Activated T-helper 17 cell treated with anti-CD3 and anti-CD28 coated beads, Interleukin-2, amount 50 U/mL, for 72 hours (primary cell): Measurements from ENCODE around the gene PRPF8. TPM values are rescaled to one million over a fixed set of nuclear protein-coding genes. Genes with fewer than 3 reads are reported as not detected.

Experiments
- ATAC-seq: fragments of 150-1000 bp; cut with Tn5 transposase; replicated peaks from 2 replicates; pipeline ENCODE4 v1.10.0; 2021; ENCODE audit warnings: mild to moderate bottlenecking, moderate library complexity
- H3K27ac Mint-ChIP-seq: one replicate; pipeline ENCODE4 v1.8.0; 2022; ENCODE audit warnings: mixed read lengths
- H3K27me3 Mint-ChIP-seq: one replicate; pipeline ENCODE4 v1.8.0; 2022; ENCODE audit warnings: mixed read lengths
- H3K36me3 Mint-ChIP-seq: one replicate; pipeline ENCODE4 v1.8.0; 2022; ENCODE audit warnings: low read depth, mild to moderate bottlenecking, mixed read lengths
- H3K4me1 Mint-ChIP-seq: one replicate; pipeline ENCODE4 v1.8.0; 2022; ENCODE audit warnings: mixed read lengths
- H3K4me3 Mint-ChIP-seq: one replicate; pipeline ENCODE4 v1.8.0; 2022; ENCODE audit warnings: mild to moderate bottlenecking, mixed read lengths
- H3K9me3 Mint-ChIP-seq: one replicate; pipeline ENCODE4 v1.8.0; 2022; ENCODE audit warnings: mixed read lengths
- total RNA-seq, 2 donors: library from RNA; stranded (reverse); gene quantifications; one replicate each; pipeline ENCODE4 v1.2.3, GENCODE V29; 2022

Gene PRPF8
- total RNA-seq: 100 to 1,000 TPM; 353 to 426 TPM

DNA sequence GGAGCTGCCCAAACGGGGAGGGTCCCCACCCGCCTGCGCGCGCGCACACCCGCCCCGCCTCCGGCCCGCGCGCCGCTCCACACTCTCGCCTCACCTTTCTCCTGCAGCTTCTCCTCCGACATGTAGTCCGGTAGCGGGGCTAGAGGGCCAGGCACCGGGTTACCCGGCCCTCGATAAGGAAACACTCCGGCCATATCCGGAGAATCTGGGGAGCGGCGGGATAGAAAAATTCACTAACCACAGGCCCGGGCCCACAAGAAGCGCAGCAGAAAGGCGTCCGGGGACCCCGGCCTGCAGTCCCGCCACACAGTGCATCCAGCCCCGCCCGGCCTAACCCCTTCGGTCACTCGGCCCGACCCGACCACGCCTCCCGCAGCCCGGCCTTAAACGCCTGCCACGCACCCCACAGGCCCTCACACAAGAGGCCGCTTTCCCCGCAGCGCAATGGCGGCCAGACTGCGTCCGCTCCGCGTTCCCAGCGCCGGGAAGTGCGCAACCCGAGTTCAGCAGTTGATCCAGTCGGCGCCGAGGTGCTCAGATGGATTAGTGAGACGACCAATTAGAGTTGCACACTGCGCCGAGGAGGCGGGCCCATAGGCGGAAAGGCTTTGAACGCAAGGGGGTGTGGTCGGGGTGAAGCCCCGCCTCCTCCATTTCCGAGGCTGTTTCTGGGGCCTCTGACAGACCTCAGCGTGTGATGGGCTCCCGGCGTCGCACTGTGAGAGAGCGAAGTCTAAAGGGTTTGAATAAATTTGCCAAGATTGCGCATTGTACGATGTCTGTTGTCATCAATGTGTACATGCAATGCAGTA is at the start of gene PRPF8:
TSS of gene PRPF8 (minus strand) at position 490 of the 812 bp plus-strand sequence. CDS start at position 194, 296 bp downstream.
- Mint-ChIP-seq H3K36me3 (peaks cover 54% of the 10 kb centered on the region), H3K4me1 (peaks cover 28% of the 10 kb centered on the region), H3K9me3 (no peaks in the 10 kb centered on the region), H3K4me3 (peak within 1 kb of the TSS; percentile 97), H3K27me3 (no peaks in the 10 kb centered on the region), H3K27ac (peak within 1 kb of the TSS; percentile 99)
- ATAC-seq: peak; percentile 100

DNA sequence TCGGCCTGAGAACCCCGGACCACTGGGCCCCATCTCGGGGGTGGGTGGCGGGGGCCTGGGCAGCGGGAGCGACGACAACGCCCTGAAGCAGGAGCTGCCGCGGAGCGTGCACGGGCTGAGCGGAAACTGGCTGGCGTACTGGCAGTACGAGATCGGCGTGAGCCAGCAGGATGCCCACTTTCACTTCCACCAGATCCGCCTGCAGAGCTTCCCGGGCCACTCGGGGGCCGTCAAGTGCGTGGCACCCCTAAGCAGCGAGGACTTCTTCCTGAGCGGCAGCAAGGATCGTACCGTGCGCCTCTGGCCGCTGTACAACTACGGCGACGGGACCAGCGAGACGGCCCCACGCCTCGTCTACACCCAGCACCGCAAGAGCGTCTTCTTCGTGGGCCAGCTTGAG is 49.1 kb upstream of the PRPF8 start:
- peaks cover 14% of the 10 kb centered on the region for H3K4me1 Mint-ChIP-seq
- H3K9me3 Mint-ChIP-seq: no peaks in the 10 kb centered on the region
- no peak overlapping the region for H3K4me3 Mint-ChIP-seq
- ATAC-seq: no peak
- peaks cover 20% of the 10 kb centered on the region for H3K36me3 Mint-ChIP-seq
- H3K27ac Mint-ChIP-seq: no peak overlapping the region
- no peaks in the 10 kb centered on the region for H3K27me3 Mint-ChIP-seq

DNA sequence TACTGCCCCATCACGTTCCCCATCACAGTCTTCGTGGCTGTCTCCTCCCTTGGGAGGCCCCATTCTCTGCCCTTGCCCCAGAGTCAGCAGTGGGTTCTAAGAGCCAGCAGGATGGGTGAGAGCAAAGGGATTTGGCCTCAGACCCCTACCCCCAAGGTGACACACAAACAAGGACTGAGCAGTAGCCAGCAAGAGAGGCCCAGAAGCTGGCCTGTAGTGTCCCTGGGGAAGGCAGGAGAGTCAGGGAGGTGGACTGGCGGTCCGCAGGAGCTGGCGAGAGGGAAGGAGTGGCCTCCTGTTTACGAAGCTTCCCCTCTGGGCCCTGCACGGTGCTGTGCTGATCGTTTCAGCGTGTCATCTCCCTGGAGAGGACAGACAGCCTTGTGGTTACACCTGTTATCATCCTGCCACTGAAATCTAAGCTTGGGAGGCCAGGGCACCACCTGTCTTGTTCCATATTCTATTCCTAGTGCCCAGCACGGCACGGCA is 48.2 kb upstream of the PRPF8 start:
- no peaks in the 10 kb centered on the region for H3K9me3 Mint-ChIP-seq

DNA sequence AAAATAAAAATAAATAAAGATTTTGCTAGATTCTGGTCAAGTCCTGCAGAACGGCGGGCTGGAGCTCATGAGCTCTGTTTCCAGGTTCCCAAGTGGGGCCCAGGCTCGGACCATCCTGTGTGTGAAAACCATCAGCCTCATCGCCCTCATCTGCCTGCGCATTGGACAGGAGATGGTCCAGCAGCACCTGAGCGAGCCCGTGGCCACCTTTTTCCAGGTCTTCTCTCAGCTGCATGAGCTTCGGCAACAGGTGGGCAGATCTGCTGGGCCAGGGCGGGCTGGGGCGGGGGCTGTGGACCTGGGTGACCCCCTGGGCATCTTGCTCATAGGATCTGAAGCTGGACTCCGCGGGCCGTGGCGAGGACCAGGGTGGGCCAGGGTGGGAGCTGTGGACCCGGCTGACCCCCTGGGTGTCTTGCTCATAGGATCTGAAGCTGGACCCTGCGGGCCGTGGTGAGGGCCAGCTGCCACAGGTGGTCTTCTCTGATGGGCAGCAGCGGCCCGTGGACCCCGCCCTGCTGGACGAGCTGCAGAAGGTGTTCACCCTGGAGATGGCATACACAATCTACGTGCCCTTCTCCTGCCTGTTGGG is 47.7 kb upstream of the PRPF8 start:
- Mint-ChIP-seq H3K4me1 (peaks cover 18% of the 10 kb centered on the region), H3K9me3 (no peaks in the 10 kb centered on the region), H3K27me3 (no peaks in the 10 kb centered on the region), H3K27ac (no peak overlapping the region), H3K4me3 (no peak overlapping the region), H3K36me3 (peaks cover 29% of the 10 kb centered on the region)
- no peak for ATAC-seq

More for the DNA sequence above, 48.2 kb upstream of the PRPF8 start:
- no peak overlapping the region for H3K4me3 Mint-ChIP-seq
- H3K4me1 Mint-ChIP-seq: peaks cover 18% of the 10 kb centered on the region
- no peak overlapping the region for H3K27ac Mint-ChIP-seq
- no peak for ATAC-seq
- peaks cover 28% of the 10 kb centered on the region for H3K36me3 Mint-ChIP-seq
- H3K27me3 Mint-ChIP-seq: no peaks in the 10 kb centered on the region

DNA sequence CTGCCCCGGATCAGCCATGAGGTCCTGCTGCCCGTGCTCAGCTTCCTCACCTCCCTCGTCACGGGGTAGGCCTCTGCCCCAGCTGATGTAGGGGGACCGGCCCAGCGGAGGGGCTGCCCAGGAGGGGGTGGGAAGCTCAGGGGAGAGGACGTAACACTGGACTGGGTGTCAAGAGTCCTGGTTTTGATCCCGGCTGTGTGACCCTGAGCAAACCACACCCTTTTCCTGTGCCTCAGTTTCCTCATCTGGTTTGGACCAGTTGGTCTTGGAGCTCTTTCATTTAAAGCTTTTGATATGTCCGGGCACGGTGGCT is 46.5 kb upstream of the PRPF8 start:
- H3K4me3 Mint-ChIP-seq: no peak overlapping the region
- peaks cover 29% of the 10 kb centered on the region for H3K36me3 Mint-ChIP-seq
- no peaks in the 10 kb centered on the region for H3K27me3 Mint-ChIP-seq
- no peak overlapping the region for H3K27ac Mint-ChIP-seq
- H3K4me1 Mint-ChIP-seq: peaks cover 9% of the 10 kb centered on the region
- H3K9me3 Mint-ChIP-seq: no peaks in the 10 kb centered on the region
- ATAC-seq: no peak

DNA sequence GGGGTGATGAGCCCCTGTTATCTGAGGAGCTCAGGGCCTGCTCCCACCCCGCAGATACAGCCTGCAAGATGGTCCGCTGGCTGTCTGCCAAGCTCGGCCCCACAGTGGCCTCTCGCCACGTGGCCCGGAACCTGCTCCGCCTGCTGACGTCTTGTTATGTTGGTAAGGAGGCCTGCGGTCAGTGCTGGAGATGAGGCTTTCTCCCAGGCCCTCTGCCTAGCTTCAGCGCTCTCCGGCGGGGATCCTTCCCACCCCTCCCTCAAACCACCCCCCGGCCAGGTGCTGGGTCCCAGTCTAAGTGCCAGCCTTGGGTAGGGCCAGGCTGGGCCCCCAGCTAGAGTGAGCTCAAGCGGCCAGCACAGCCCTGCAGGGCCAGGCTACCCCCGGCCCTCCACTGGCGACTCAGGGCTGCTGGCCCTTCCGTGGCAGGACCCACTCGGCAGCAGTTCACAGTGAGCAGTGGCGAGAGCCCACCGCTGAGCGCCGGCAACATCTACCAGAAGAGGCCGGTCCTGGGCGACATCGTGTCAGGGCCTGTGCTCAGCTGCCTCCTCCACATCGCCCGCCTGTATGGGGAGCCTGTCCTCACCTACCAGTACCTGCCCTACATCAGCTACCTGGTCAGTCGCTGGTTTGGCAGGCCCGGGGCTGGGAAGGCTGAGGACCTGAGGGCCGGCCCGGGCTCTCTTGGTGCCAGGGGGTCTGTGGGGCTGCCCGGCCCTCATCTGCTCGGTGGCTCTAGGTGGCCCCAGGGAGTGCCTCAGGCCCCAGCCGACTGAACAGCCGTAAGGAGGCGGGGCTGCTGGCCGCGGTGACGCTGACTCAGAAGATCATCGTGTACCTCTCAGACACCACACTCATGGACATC is 45.9 kb upstream of the PRPF8 start:
- peaks cover 29% of the 10 kb centered on the region for H3K36me3 Mint-ChIP-seq
- peaks cover 11% of the 10 kb centered on the region for H3K4me1 Mint-ChIP-seq
- H3K4me3 Mint-ChIP-seq: no peak overlapping the region
- H3K9me3 Mint-ChIP-seq: no peaks in the 10 kb centered on the region
- ATAC-seq: no peak
- no peak overlapping the region for H3K27ac Mint-ChIP-seq
- H3K27me3 Mint-ChIP-seq: no peaks in the 10 kb centered on the region

DNA sequence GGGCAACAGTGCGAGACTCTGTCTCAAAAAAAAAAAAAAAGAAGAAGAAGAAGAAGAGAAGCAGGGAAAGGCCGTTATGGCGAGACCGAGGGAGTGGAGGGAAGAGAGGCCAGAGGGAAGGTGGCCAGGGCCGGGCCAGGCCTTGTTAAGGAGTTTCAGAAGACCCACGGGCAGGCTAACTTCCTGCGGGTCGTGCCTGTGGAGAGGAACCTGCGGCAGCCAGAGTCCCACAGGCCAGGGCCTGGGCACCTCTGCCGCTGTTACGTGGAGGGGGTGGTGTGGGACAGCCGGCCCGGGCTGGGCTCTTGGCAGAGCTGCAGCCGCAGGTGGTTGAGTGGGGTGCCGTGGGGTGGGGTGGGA is 45.3 kb upstream of the PRPF8 start:
- no peak overlapping the region for H3K4me3 Mint-ChIP-seq
- no peak for ATAC-seq
- no peaks in the 10 kb centered on the region for H3K9me3 Mint-ChIP-seq
- peaks cover 29% of the 10 kb centered on the region for H3K36me3 Mint-ChIP-seq
- H3K27ac Mint-ChIP-seq: peak overlapping the region; percentile 43
- H3K4me1 Mint-ChIP-seq: peaks cover 12% of the 10 kb centered on the region
- H3K27me3 Mint-ChIP-seq: no peaks in the 10 kb centered on the region

DNA sequence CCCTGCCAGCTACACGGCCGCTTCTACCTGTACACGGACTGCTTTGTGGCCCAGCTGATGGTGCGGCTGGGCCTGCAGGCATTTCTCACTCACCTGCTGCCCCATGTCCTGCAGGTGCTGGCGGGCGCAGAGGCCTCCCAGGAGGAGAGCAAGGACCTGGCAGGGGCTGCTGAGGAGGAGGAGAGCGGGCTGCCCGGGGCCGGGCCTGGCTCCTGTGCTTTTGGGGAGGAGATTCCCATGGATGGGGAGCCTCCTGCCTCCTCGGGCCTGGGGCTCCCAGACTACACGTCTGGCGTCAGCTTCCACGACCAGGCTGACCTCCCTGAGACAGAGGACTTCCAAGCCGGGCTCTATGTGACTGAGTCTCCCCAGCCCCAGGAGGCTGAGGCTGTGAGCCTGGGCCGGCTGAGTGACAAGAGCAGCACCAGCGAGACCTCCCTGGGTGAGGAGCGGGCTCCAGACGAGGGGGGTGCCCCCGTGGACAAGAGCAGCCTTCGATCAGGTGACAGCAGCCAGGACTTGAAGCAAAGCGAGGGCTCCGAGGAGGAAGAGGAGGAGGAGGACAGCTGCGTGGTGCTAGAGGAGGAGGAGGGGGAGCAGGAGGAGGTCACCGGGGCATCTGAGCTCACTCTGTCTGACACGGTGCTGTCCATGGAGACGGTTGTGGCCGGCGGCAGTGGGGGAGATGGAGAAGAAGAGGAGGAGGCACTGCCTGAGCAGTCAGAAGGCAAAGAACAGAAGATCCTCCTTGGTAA is 43.4 kb upstream of the PRPF8 start:
- H3K4me1 Mint-ChIP-seq: peaks cover 10% of the 10 kb centered on the region
- H3K9me3 Mint-ChIP-seq: no peaks in the 10 kb centered on the region
- no peaks in the 10 kb centered on the region for H3K27me3 Mint-ChIP-seq
- H3K4me3 Mint-ChIP-seq: no peak overlapping the region
- peak overlapping the region; percentile 46 for H3K27ac Mint-ChIP-seq
- peaks cover 22% of the 10 kb centered on the region for H3K36me3 Mint-ChIP-seq
- ATAC-seq: no peak

DNA sequence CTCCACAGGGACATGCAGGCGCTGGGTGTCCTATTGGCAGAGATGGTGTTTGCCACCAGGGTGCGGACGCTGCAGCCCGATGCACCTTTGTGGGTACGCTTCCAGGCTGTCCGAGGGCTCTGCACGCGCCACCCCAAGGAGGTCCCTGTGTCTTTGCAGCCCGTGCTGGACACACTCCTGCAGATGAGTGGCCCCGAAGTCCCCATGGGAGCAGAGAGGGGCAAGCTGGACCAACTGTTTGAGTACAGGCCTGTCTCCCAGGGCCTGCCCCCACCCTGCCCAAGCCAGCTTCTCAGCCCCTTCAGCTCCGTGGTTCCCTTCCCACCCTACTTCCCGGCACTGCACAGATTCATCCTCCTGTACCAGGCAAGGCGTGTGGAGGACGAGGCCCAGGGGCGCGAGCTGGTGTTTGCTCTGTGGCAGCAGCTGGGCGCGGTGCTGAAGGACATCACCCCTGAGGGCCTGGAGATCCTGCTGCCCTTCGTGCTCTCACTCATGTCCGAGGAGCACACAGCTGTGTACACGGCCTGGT is 42.7 kb upstream of the PRPF8 start:
- Mint-ChIP-seq H3K9me3 (no peaks in the 10 kb centered on the region), H3K36me3 (peaks cover 22% of the 10 kb centered on the region), H3K27me3 (no peaks in the 10 kb centered on the region), H3K4me1 (peaks cover 13% of the 10 kb centered on the region), H3K4me3 (no peak overlapping the region), H3K27ac (no peak overlapping the region)
- ATAC-seq: no peak

DNA sequence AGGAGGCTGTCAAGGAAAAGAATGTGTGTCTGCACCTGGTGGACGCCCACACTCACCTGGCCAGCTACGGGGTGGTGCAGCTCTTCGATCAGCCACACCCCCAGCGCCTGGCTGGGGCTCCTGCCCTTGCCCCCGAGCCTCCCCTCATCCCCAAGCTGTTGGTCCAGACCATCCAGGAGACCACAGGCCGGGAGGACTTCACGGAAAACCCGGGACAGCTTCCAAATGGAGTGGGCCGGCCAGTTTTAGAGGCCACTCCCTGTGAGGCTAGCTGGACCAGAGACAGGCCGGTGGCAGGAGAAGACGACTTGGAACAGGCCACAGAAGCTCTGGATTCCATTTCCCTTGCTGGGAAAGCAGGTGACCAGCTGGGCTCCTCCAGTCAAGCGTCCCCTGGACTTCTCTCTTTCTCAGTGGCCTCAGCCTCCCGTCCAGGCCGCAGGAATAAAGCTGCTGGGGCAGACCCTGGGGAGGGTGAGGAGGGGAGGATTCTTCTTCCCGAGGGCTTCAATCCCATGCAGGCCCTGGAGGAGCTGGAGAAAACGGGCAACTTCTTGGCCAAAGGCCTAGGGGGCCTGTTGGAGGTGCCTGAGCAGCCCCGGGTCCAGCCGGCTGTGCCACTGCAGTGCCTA is 42.1 kb upstream of the PRPF8 start:
- no peak for ATAC-seq
- Mint-ChIP-seq H3K27ac (no peak overlapping the region), H3K4me1 (peaks cover 13% of the 10 kb centered on the region), H3K9me3 (no peaks in the 10 kb centered on the region), H3K27me3 (no peaks in the 10 kb centered on the region), H3K36me3 (peaks cover 22% of the 10 kb centered on the region), H3K4me3 (no peak overlapping the region)

DNA sequence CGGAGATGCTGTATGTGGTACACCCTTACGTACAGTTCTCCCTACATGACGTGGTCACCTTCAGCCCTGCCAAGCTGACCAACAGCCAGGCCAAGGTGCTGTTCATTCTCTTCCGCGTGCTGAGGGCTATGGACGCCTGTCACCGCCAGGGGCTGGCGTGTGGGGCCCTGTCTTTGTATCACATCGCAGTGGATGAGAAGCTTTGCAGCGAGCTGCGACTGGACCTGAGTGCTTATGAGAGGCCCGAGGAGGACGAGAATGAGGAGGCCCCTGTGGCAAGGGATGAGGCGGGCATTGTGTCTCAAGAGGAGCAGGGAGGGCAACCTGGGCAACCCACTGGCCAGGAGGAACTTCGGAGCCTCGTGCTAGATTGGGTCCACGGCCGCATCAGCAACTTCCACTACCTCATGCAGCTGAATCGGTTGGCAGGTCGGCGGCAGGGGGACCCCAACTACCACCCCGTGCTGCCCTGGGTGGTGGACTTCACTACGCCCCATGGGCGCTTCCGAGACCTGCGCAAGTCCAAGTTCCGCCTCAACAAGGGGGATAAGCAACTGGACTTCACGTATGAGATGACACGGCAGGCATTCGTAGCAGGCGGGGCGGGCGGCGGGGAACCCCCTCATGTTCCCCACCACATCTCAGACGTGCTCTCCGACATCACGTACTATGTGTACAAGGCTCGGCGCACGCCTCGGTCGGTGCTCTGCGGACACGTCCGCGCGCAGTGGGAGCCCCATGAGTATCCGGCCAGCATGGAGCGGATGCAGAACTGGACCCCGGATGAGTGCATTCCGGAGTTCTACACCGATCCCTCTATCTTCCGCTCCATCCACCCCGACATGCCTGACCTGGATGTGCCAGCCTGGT is 41.2 kb upstream of the PRPF8 start:
- Mint-ChIP-seq H3K9me3 (no peaks in the 10 kb centered on the region), H3K4me1 (peaks cover 13% of the 10 kb centered on the region), H3K27ac (peak overlapping the region; percentile 74), H3K4me3 (peak overlapping the region; percentile 68), H3K27me3 (no peaks in the 10 kb centered on the region), H3K36me3 (peaks cover 22% of the 10 kb centered on the region)
- no peak for ATAC-seq

DNA sequence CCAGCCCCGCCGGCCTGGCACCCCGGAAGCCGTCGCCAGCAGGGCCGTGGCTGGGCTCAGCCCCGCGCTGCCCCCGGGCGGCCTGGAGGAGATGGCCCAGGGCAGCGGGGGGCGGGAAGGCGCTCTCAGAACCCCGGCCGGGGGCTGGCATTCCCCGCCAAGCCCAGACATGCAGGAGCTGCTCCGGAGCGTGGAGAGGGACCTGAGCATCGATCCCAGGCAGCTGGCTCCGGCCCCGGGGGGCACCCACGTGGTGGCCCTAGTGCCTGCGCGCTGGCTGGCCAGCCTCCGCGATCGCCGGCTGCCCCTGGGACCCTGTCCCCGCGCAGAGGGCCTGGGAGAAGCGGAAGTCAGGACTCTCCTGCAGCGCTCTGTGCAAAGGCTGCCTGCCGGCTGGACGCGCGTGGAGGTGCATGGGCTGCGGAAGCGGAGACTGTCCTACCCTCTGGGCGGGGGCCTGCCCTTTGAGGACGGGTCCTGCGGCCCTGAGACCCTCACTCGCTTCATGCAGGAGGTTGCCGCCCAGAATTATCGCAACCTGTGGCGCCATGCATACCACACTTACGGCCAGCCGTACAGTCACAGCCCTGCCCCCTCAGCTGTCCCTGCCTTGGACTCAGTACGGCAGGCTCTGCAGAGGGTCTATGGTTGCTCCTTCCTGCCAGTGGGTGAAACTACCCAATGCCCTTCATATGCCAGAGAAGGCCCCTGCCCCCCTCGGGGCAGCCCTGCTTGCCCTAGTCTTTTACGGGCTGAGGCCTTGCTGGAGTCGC is 40.4 kb upstream of the PRPF8 start:
- peak overlapping the region; percentile 68 for H3K4me3 Mint-ChIP-seq

More for the DNA sequence above, 40.4 kb upstream of the PRPF8 start:
- no peaks in the 10 kb centered on the region for H3K27me3 Mint-ChIP-seq
- H3K27ac Mint-ChIP-seq: peak overlapping the region; percentile 74
- H3K36me3 Mint-ChIP-seq: peaks cover 22% of the 10 kb centered on the region
- H3K4me1 Mint-ChIP-seq: peaks cover 13% of the 10 kb centered on the region
- H3K9me3 Mint-ChIP-seq: no peaks in the 10 kb centered on the region
- peak; percentile 69 for ATAC-seq
